Body of pancreas (tissue), 4 donors: ENCODE measurements around the gene ASCC1. TPM values are rescaled to one million over a fixed set of nuclear protein-coding genes. Genes with fewer than 3 reads are reported as not detected.

Experiments
- ATAC-seq: fragments of 150-250 bp; one replicate; pipeline ENCODE4 v1.9.1; 2016
- DNase-seq, 4 donors: peaks; one replicate each; pipeline ENCODE4 v3.0.0-alpha.2; 2019
- H3K27ac ChIP-seq, 4 donors: fragments of 200-600 bp; sonication (generic); 1 replicate in 3 of 4; 2 replicates in 1 of 4; pipeline versions ENCODE4 v1.5.1 to v1.6.1; 2016 to 2019; ENCODE audit warnings: mild to moderate bottlenecking in 1 of 4, mixed read lengths in 1 of 4, moderate library complexity in 1 of 4
- H3K27me3 ChIP-seq, 2 donors: fragments of 200-600 bp; sonication (generic); one replicate each; pipeline ENCODE4 v1.6.0; 2016; ENCODE audit warnings: mild to moderate bottlenecking in 1 of 2
- H3K36me3 ChIP-seq, 2 donors: fragments of 200-600 bp; sonication (generic); replicated peaks in 1 of 2; 2 replicates each; pipeline ENCODE4 v1.5.1; 2016; ENCODE audit warnings: low read depth in 2 of 2; ENCODE audit not compliant: insufficient read depth in 1 of 2
- H3K4me1 ChIP-seq: fragments of 200-600 bp; sonication (generic); one replicate; pipeline ENCODE4 v1.6.0; 2016
- H3K4me3 ChIP-seq, 2 donors: fragments of 200-600 bp; sonication (generic); 1 replicate in 1 of 2; 2 replicates in 1 of 2; pipeline ENCODE4 v1.5.1; 2016 to 2019
- H3K9me3 ChIP-seq, 3 donors: fragments of 200-600 bp; sonication (generic); 1 replicate in 2 of 3; 2 replicates in 1 of 3; pipeline ENCODE4 v1.5.1; 2016
- CTCF ChIP-seq, 7 experiments: fragments of 450-650 bp in 4 of 7; fragments of 200-600 bp in 3 of 7; sonication (generic) in 3 of 7; IDR thresholded peaks; one replicate each; pipeline ENCODE4 v1.5.1; 2016 to 2019; ENCODE audit warnings: antibody characterized with exemption in 7 of 7
- POLR2A ChIP-seq, 3 donors: fragments of 450-650 bp; IDR thresholded peaks; one replicate each; pipeline ENCODE4 v1.6.1; 2016; ENCODE audit warnings: antibody characterized with exemption in 3 of 3, mild to moderate bottlenecking in 2 of 3
- WGBS, 2 donors: methylation state at CpG; one replicate each; pipeline ENCODE4 v1.1.5; 2017; 5-methylcytosine and 5-hydroxymethylcytosine counted together
- intact Hi-C: fragments of 100-400 bp; cut with DNase I; formaldehyde crosslinking; loops from one replicate; pipeline ENCODE4 v1.15.1; 2023
- total RNA-seq, 2 donors: library from RNA; depleted of rRNA; stranded (reverse); fragments of >200 nt; gene quantifications; one replicate each; pipeline ENCODE4 v1.1.0, GENCODE V29; 2016

ASCC1 gene
- total RNA-seq, 2 donors from 2014 or later: 16.1 to 17.1 TPM

- peak overlapping the region in 3 of 4 donors; percentile 64 to 97 (median 72) for H3K27ac ChIP-seq
- peak; percentile 30 to 72 (median 44) for DNase-seq
- 61 to 78% methylated on average over 4 of the region's 4 CpGs for WGBS, 2 donors
- H3K4me1 ChIP-seq: peaks cover 77% of the 10 kb centered on the region
- ATAC-seq: no peak
- no peak overlapping the region for H3K4me3 ChIP-seq
- no peaks in the 10 kb centered on the region for H3K36me3 ChIP-seq
- intact Hi-C loops: no loop called here
- TF ChIP-seq CTCF (IDR thresholded peaks at IDR 0.05) (no peak), POLR2A (IDR thresholded peaks at IDR 0.05) (no peak)
- H3K9me3 ChIP-seq: no peaks in the 10 kb centered on the region
- H3K27me3 ChIP-seq: no peaks in the 10 kb centered on the region
Measured at GRCh38 chr10:72242675-72243074, 26.6 kb upstream of the ASCC1 start.

GRCh38 chr10:72241691-72242252, 25.7 kb upstream of the ASCC1 start:
- Histone ChIP-seq H3K27ac (peak overlapping the region in 2 of 4 donors; percentile 72 to 97), H3K36me3 (no peaks in the 10 kb centered on the region), H3K4me1 (peaks cover 77% of the 10 kb centered on the region), H3K4me3 (no peak overlapping the region), H3K9me3 (no peaks in the 10 kb centered on the region), H3K27me3 (no peaks in the 10 kb centered on the region)
- ATAC-seq (no peak), DNase-seq (no peak)
- intact Hi-C loops: no loop called here
- TF ChIP-seq CTCF (IDR thresholded peaks at IDR 0.05): no peak
- no peak for TF ChIP-seq POLR2A (IDR thresholded peaks at IDR 0.05)
- WGBS, 2 donors: 87 to 94% methylated on average over 8 of the region's 8 CpGs

- 93 to 96% methylated on average over 7 of the region's 7 CpGs for WGBS, 2 donors
- DNase-seq (no peak), ATAC-seq (no peak)
- no peak overlapping the region for H3K4me3 ChIP-seq
- H3K27me3 ChIP-seq: no peaks in the 10 kb centered on the region
- no peak overlapping the region for H3K27ac ChIP-seq
- H3K4me1 ChIP-seq: peaks cover 77% of the 10 kb centered on the region
- H3K9me3 ChIP-seq: no peaks in the 10 kb centered on the region
- H3K36me3 ChIP-seq: no peaks in the 10 kb centered on the region
- TF ChIP-seq CTCF (IDR thresholded peaks at IDR 0.05): no peak
- TF ChIP-seq POLR2A (IDR thresholded peaks at IDR 0.05): no peak
- intact Hi-C loops: no loop called here
Measured at GRCh38 chr10:72240371-72240770, 24.3 kb upstream of the ASCC1 start.

GRCh38 chr10:72239409-72239808, 23.3 kb upstream of the ASCC1 start:
- Histone ChIP-seq H3K27ac (peak overlapping the region in 2 of 4 donors; percentile 87 to 89), H3K27me3 (no peaks in the 10 kb centered on the region), H3K36me3 (no peaks in the 10 kb centered on the region), H3K4me1 (peaks cover 77% of the 10 kb centered on the region), H3K4me3 (no peak overlapping the region), H3K9me3 (no peaks in the 10 kb centered on the region)
- ATAC-seq: no peak
- intact Hi-C loops: no loop called here
- TF ChIP-seq POLR2A (IDR thresholded peaks at IDR 0.05) (no peak), CTCF (IDR thresholded peaks at IDR 0.05) (no peak)
- whole genome bisulfite sequencing, 2 donors: 86% methylated on average over 1 of the region's 1 CpG
- no peak for DNase-seq
